ENCODE measurements around the gene IDE. TPM values are rescaled to one million over a fixed set of nuclear protein-coding genes. Genes with fewer than 3 reads are reported as not detected.
"Not testable (repeated sequence)": the region's sequence is repeated elsewhere in the genome, so short reads cannot be mapped to it uniquely, and the experiment has no call there.

Gene IDE
- total RNA-seq, 4 donors from 2014 or later: 15.1 to 23.4 (median 21.4) TPM

DNA sequence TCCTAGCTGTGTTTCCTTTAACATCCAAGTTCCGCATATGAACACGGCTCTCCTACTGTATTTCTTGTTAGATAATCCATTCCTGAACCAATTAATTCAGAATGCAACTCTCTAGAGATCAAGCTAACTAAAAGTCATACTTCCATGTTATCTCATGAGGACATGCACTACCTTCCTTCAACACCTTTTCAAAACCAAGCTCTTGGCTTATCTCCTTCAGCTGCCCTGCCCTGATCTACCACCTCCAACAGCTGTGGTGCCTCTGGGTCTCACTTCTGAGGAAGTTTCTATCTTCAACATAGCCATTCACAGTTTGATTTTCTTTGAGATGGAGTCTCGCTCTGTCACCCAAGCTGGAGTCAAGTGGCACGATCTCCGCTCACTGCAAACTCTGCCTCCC, 109.5 kb downstream of the IDE start:
- no peak for DNase-seq (ENCODE audit: low spot score in 2 of 2)
- WGBS, 2 donors: 80 to 86% methylated on average over 5 of the region's 5 CpGs
- TF ChIP-seq, protein P1, sequence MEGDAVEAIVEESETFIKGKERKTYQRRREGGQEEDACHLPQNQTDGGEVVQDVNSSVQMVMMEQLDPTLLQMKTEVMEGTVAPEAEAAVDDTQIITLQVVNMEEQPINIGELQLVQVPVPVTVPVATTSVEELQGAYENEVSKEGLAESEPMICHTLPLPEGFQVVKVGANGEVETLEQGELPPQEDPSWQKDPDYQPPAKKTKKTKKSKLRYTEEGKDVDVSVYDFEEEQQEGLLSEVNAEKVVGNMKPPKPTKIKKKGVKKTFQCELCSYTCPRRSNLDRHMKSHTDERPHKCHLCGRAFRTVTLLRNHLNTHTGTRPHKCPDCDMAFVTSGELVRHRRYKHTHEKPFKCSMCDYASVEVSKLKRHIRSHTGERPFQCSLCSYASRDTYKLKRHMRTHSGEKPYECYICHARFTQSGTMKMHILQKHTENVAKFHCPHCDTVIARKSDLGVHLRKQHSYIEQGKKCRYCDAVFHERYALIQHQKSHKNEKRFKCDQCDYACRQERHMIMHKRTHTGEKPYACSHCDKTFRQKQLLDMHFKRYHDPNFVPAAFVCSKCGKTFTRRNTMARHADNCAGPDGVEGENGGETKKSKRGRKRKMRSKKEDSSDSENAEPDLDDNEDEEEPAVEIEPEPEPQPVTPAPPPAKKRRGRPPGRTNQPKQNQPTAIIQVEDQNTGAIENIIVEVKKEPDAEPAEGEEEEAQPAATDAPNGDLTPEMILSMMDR (IDR thresholded peaks at IDR 0.05): no peak
- no peak for TF ChIP-seq EP300 (IDR thresholded peaks at IDR 0.05)
- TF ChIP-seq POLR2A (IDR thresholded peaks at IDR 0.05): no peak
- Histone ChIP-seq H3K27ac (no peak overlapping the region), H3K9me3 (no peaks in the 10 kb centered on the region), H3K4me1 (no peaks in the 10 kb centered on the region), H3K27me3 (no peaks in the 10 kb centered on the region), H3K4me3 (no peak overlapping the region), H3K36me3 (peaks cover 0 to 98% (median 0%) of the 10 kb centered on the region in 3 donors)

DNA sequence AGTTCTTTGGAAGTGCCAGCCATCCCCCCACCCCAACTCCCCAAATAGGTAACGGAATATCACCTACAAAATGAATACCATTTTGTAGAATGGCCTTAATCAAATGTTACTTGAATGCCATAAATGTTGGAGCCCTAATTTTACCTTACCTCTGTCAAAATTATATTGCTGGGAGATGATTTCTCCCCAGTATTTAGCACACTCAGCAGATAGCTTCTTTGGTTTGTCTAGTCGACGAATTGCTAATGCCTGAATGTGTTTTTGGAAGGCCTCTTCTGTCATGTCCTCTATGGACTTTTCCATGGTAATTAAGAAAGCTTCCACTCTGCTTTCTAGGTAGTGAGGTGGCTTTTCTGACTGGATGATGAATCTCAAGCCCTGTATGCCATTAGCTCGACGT, 110.3 kb downstream of the IDE start:
- 93 to 94% methylated on average over 5 of the region's 5 CpGs for WGBS, 2 donors
- Histone ChIP-seq H3K36me3 (peaks cover 0 to 96% (median 0%) of the 10 kb centered on the region in 3 donors), H3K27me3 (no peaks in the 10 kb centered on the region), H3K4me3 (no peak overlapping the region), H3K4me1 (no peaks in the 10 kb centered on the region), H3K9me3 (no peaks in the 10 kb centered on the region), H3K27ac (no peak overlapping the region)
- no peak for DNase-seq (ENCODE audit: low spot score in 2 of 2)
- TF ChIP-seq POLR2A (IDR thresholded peaks at IDR 0.05) (no peak), EP300 (IDR thresholded peaks at IDR 0.05) (no peak)
- TF ChIP-seq, protein P1 (IDR thresholded peaks at IDR 0.05): no peak

DNA sequence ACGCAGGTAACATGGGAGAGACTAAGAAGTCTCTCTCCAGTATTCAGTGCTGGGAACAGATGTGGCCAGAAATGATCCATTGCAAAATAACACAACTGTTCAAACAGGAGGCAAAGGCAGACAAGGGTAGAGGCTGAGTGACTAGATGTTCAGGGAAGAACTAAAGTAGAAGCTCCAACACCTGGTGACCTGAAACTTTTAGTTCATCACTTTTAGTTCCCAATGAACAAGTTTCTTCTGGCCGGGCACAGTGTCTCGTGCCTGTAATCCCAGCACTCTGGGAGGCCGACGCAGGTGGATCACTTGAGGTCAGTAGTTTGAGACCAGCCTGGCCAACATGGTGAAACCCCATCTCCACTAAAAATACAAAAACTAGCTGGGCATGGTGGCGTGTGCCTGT, 118.9 kb downstream of the IDE start:
- H3K4me3 ChIP-seq; DNase-seq (ENCODE audit: low spot score in 2 of 2); H3K27me3 ChIP-seq; H3K9me3 ChIP-seq; H3K27ac ChIP-seq; H3K4me1 ChIP-seq: not testable (repeated sequence)
- 87 to 96% methylated on average over 6 of the region's 6 CpGs for WGBS, 2 donors
- peaks cover 0 to 70% (median 10%) of the 10 kb centered on the region in 3 donors for H3K36me3 ChIP-seq

DNA sequence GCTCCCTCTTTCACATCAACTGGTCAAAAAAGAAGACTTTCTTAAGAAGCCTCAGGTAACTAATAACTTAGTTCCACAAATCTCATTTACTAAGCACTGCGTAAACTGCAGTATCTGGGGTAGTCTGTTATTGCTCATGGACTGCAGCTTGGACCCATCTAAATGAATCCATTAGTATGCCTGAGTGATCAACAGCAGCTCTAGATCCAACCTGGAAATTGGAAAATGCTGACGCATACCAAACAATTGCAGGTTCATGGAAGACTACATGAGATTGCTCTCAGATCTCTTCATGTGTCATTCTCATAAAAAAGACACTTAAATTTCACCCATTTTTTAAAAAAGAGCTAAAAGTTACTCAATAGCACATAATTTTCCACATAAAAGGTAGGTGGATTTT, 121.6 kb downstream of the IDE start:
- Histone ChIP-seq H3K27ac (no peak overlapping the region), H3K4me3 (no peak overlapping the region), H3K4me1 (no peaks in the 10 kb centered on the region), H3K9me3 (no peaks in the 10 kb centered on the region), H3K27me3 (no peaks in the 10 kb centered on the region), H3K36me3 (peaks cover 0 to 57% (median 10%) of the 10 kb centered on the region in 3 donors)
- no peak for DNase-seq (ENCODE audit: low spot score in 2 of 2)
- TF ChIP-seq, protein P1 (IDR thresholded peaks at IDR 0.05): no peak
- TF ChIP-seq POLR2A (IDR thresholded peaks at IDR 0.05) (no peak), EP300 (IDR thresholded peaks at IDR 0.05) (no peak)
- WGBS, 2 donors: 92 to 97% methylated on average over 2 of the region's 2 CpGs

DNA sequence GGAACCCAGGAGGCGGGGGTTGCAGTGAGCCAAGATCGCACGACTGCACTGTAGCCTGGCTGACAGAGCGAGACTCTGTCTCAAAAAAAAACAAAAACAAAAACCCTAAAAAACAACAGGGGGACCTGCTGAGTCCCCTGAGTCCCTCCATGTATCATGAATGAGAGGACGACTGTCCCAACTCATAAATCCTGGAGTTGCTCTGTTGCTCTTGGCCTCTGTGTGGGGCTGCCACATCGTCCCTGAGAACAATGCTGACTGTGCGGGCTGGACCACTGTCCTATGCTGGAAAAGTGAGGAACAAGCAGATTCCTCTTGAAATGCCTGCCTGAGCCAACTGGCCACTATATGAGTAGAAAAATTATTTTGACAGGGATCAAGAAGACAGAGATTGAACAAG, 122.5 kb downstream of the IDE start:
- H3K9me3 ChIP-seq: no peaks in the 10 kb centered on the region
- no peak for DNase-seq (ENCODE audit: low spot score in 2 of 2)
- H3K4me1 ChIP-seq: no peaks in the 10 kb centered on the region
- H3K36me3 ChIP-seq: peaks cover 0 to 60% (median 9%) of the 10 kb centered on the region in 3 donors
- H3K27me3 ChIP-seq: no peaks in the 10 kb centered on the region
- no peak overlapping the region for H3K27ac ChIP-seq
- 77 to 81% methylated on average over 7 of the region's 7 CpGs for WGBS, 2 donors
- H3K4me3 ChIP-seq: no peak overlapping the region
- TF ChIP-seq EP300 (IDR thresholded peaks at IDR 0.05) (no peak), POLR2A (IDR thresholded peaks at IDR 0.05) (no peak)
- TF ChIP-seq, protein P1 (IDR thresholded peaks at IDR 0.05): no peak

DNA sequence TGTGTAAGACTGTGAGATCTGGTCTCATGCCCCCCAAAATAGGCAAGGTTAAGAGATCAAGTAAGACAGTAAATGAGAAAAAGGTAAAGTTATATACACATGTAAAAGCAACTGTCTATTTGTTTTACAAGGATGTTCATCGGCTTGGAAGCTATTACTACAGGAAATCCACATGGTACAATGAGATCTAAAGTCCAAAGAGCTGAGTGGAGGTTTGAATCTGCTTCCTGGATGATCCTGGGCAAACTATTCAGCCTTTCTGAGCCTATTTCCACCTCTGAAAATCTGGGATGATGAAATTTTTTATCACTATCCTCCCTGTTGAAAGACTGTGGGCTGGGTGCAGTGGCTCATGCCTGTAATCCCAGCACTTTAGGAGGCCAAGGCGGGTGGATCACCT, 123.0 kb downstream of the IDE start:
- no peaks in the 10 kb centered on the region for H3K4me1 ChIP-seq
- DNase-seq (ENCODE audit: low spot score in 2 of 2): no peak
- H3K36me3 ChIP-seq: peaks cover 0 to 55% (median 4%) of the 10 kb centered on the region in 3 donors
- no peak overlapping the region for H3K27ac ChIP-seq
- no peaks in the 10 kb centered on the region for H3K27me3 ChIP-seq
- no peaks in the 10 kb centered on the region for H3K9me3 ChIP-seq
- WGBS, 2 donors: 92 to 95% methylated on average over 2 of the region's 2 CpGs
- no peak overlapping the region for H3K4me3 ChIP-seq
- no peak for TF ChIP-seq POLR2A (IDR thresholded peaks at IDR 0.05)
- TF ChIP-seq, protein P1 (IDR thresholded peaks at IDR 0.05): no peak
- TF ChIP-seq EP300 (IDR thresholded peaks at IDR 0.05): no peak

All from tibial nerve (tissue), 4 donors.